ENCODE data around the gene PDE4D.

GRCh38 chr5:59779453-59779852 is 114.1 kb downstream of the PDE4D start:
- TF ChIP-seq POLR2A (IDR thresholded peaks at IDR 0.05; ENCODE audit: low read depth, low read length) (no peak), TAF1 (IDR thresholded peaks at IDR 0.05; ENCODE audit: low read depth, low read length) (no peak), POLR2AphosphoS5 (IDR thresholded peaks at IDR 0.05; ENCODE audit: low read depth, low read length) (no peak), SPI1 (IDR thresholded peaks at IDR 0.05; ENCODE audit: low read depth, low read length) (no peak)
